Measurements from ENCODE around the gene TEX55. TPM values are rescaled to one million over a fixed set of nuclear protein-coding genes. Genes with fewer than 3 reads are reported as not detected.
"Not testable (repeated sequence)": the region's sequence is repeated elsewhere in the genome, so short reads cannot be mapped to it uniquely, and the experiment has no call there.

Gene TEX55
- total RNA-seq = not detected

- Mint-ChIP-seq H3K4me3 (no peak within 1 kb of the TSS), H3K4me1 (no peaks in the 10 kb centered on the region), H3K27ac (no peak within 1 kb of the TSS), H3K27me3 (no peaks in the 10 kb centered on the region), H3K36me3 (no peaks in the 10 kb centered on the region), H3K9me3 (no peaks in the 10 kb centered on the region)
- POLR2A ChIA-PET = interaction anchor here (0.6 to 0.9 kb wide), 2 partner anchors 94 to 95 kb away, joined by 3 to 5 read pairs; partner anchors contain the start of gene B4GALT4
- ATAC-seq (ENCODE audit: low read depth) (no peak), DNase-seq (no peak)
Observed at GRCh38 chr3:119145500-119146167, at the start of gene TEX55. Gene TEX55 (plus strand): TSS chr3:119146165. CDS start chr3:119146190, 25 bp downstream.

- no peaks in the 10 kb centered on the region for H3K36me3 Mint-ChIP-seq
- no peak overlapping the region for H3K4me3 Mint-ChIP-seq
- POLR2A ChIA-PET = interaction anchor here (0.6 to 1.0 kb wide), 2 partner anchors 214 to 457 kb away, joined by 3 read pairs; no protein-coding TSS in a partner anchor
- peaks cover 7% of the 10 kb centered on the region for H3K27me3 Mint-ChIP-seq
- no peak overlapping the region for H3K27ac Mint-ChIP-seq
- no peak for ATAC-seq (ENCODE audit: low read depth)
- no peaks in the 10 kb centered on the region for H3K4me1 Mint-ChIP-seq
- no peak for DNase-seq
- no peaks in the 10 kb centered on the region for H3K9me3 Mint-ChIP-seq
Observed at GRCh38 chr3:119098003-119098402, 48.0 kb upstream of the TEX55 start.

GRCh38 chr3:119098619-119099222, 47.2 kb upstream of the TEX55 start:
- DNase-seq = no peak
- no peak for ATAC-seq (ENCODE audit: low read depth)
- Mint-ChIP-seq H3K9me3 (no peaks in the 10 kb centered on the region), H3K36me3 (no peaks in the 10 kb centered on the region), H3K4me1 (no peaks in the 10 kb centered on the region), H3K27me3 (peaks cover 7% of the 10 kb centered on the region), H3K4me3 (no peak overlapping the region), H3K27ac (no peak overlapping the region)
- POLR2A ChIA-PET = interaction anchor here (1.0 kb wide), 1 partner anchor 215 kb away, joined by 3 read pairs; no protein-coding TSS in a partner anchor

GRCh38 chr3:119099785-119100184, 46.2 kb upstream of the TEX55 start:
- no peak for ATAC-seq (ENCODE audit: low read depth)
- Mint-ChIP-seq H3K27me3 (peaks cover 11% of the 10 kb centered on the region), H3K9me3 (no peaks in the 10 kb centered on the region), H3K4me1 (no peaks in the 10 kb centered on the region), H3K4me3 (no peak overlapping the region), H3K27ac (no peak overlapping the region), H3K36me3 (no peaks in the 10 kb centered on the region)
- POLR2A ChIA-PET = interaction anchor here (1.0 kb wide), 1 partner anchor 141 kb away, joined by 3 read pairs; no protein-coding TSS in a partner anchor
- no peak for DNase-seq

- POLR2A ChIA-PET = no interaction called here
- Mint-ChIP-seq H3K27me3 (peaks cover 11% of the 10 kb centered on the region), H3K27ac (no peak overlapping the region), H3K4me3 (no peak overlapping the region), H3K4me1 (no peaks in the 10 kb centered on the region), H3K9me3 (no peaks in the 10 kb centered on the region), H3K36me3 (no peaks in the 10 kb centered on the region)
- ATAC-seq (ENCODE audit: low read depth) = no peak
- DNase-seq = no peak
Observed at GRCh38 chr3:119104031-119104430, 41.9 kb upstream of the TEX55 start.

GRCh38 chr3:119118330-119118729, 27.6 kb upstream of the TEX55 start:
- H3K27ac Mint-ChIP-seq; POLR2A ChIA-PET; H3K36me3 Mint-ChIP-seq; ATAC-seq (ENCODE audit: low read depth); DNase-seq; H3K4me3 Mint-ChIP-seq; H3K4me1 Mint-ChIP-seq; H3K27me3 Mint-ChIP-seq: not testable (repeated sequence)
- peaks cover 19% of the 10 kb centered on the region for H3K9me3 Mint-ChIP-seq

GRCh38 chr3:119120480-119120879, 25.5 kb upstream of the TEX55 start:
- no peaks in the 10 kb centered on the region for H3K4me1 Mint-ChIP-seq
- H3K4me3 Mint-ChIP-seq = no peak overlapping the region
- ATAC-seq (ENCODE audit: low read depth) (no peak), DNase-seq (no peak)
- peaks cover 16% of the 10 kb centered on the region for H3K9me3 Mint-ChIP-seq
- no peak overlapping the region for H3K27ac Mint-ChIP-seq
- POLR2A ChIA-PET = interaction anchor here (0.6 kb wide), 1 partner anchor 118 kb away, joined by 4 read pairs; no protein-coding TSS in a partner anchor
- H3K36me3 Mint-ChIP-seq = peaks cover 3% of the 10 kb centered on the region
- H3K27me3 Mint-ChIP-seq = peaks cover 7% of the 10 kb centered on the region

- H3K27ac Mint-ChIP-seq = no peak overlapping the region
- no peak overlapping the region for H3K4me3 Mint-ChIP-seq
- H3K9me3 Mint-ChIP-seq = peaks cover 9% of the 10 kb centered on the region
- peaks cover 3% of the 10 kb centered on the region for H3K36me3 Mint-ChIP-seq
- H3K27me3 Mint-ChIP-seq = peaks cover 11% of the 10 kb centered on the region
- POLR2A ChIA-PET = no interaction called here
- no peaks in the 10 kb centered on the region for H3K4me1 Mint-ChIP-seq
- ATAC-seq (ENCODE audit: low read depth) = no peak
- DNase-seq = no peak
Observed at GRCh38 chr3:119122350-119122749, 23.6 kb upstream of the TEX55 start.

GRCh38 chr3:119125342-119125741, 20.6 kb upstream of the TEX55 start:
- Mint-ChIP-seq H3K27me3 (peaks cover 8% of the 10 kb centered on the region), H3K9me3 (no peaks in the 10 kb centered on the region), H3K36me3 (no peaks in the 10 kb centered on the region), H3K4me1 (no peaks in the 10 kb centered on the region), H3K4me3 (no peak overlapping the region), H3K27ac (no peak overlapping the region)
- ATAC-seq (ENCODE audit: low read depth) (no peak), DNase-seq (no peak)
- POLR2A ChIA-PET = no interaction called here

GRCh38 chr3:119125742-119126504, 20.0 kb upstream of the TEX55 start:
- DNase-seq (no peak), ATAC-seq (ENCODE audit: low read depth) (no peak)
- Mint-ChIP-seq H3K36me3 (no peaks in the 10 kb centered on the region), H3K4me3 (no peak overlapping the region), H3K4me1 (no peaks in the 10 kb centered on the region), H3K27me3 (peaks cover 10% of the 10 kb centered on the region), H3K9me3 (no peaks in the 10 kb centered on the region), H3K27ac (no peak overlapping the region)
- POLR2A ChIA-PET = no interaction called here

GRCh38 chr3:119130291-119130690, 15.7 kb upstream of the TEX55 start:
- POLR2A ChIA-PET; H3K9me3 Mint-ChIP-seq; H3K27ac Mint-ChIP-seq; H3K4me1 Mint-ChIP-seq; H3K36me3 Mint-ChIP-seq; DNase-seq; ATAC-seq (ENCODE audit: low read depth); H3K4me3 Mint-ChIP-seq: not testable (repeated sequence)
- H3K27me3 Mint-ChIP-seq = peaks cover 18% of the 10 kb centered on the region

- H3K4me3 Mint-ChIP-seq; H3K4me1 Mint-ChIP-seq; ATAC-seq (ENCODE audit: low read depth); DNase-seq; H3K27ac Mint-ChIP-seq; POLR2A ChIA-PET; H3K9me3 Mint-ChIP-seq; H3K36me3 Mint-ChIP-seq: not testable (repeated sequence)
- H3K27me3 Mint-ChIP-seq = peaks cover 21% of the 10 kb centered on the region
Observed at GRCh38 chr3:119132291-119132690, 13.7 kb upstream of the TEX55 start.

GRCh38 chr3:119139360-119139759, 6.6 kb upstream of the TEX55 start:
- H3K27ac Mint-ChIP-seq; POLR2A ChIA-PET; DNase-seq; H3K27me3 Mint-ChIP-seq; H3K4me3 Mint-ChIP-seq; H3K36me3 Mint-ChIP-seq; H3K4me1 Mint-ChIP-seq; H3K9me3 Mint-ChIP-seq; ATAC-seq (ENCODE audit: low read depth): not testable (repeated sequence)
